ENCODE measurements around the gene ADARB2.
"Not testable (repeated sequence)": the region's sequence is repeated elsewhere in the genome, so short reads cannot be mapped to it uniquely, and the experiment has no call there.

ADARB2 gene

DNA sequence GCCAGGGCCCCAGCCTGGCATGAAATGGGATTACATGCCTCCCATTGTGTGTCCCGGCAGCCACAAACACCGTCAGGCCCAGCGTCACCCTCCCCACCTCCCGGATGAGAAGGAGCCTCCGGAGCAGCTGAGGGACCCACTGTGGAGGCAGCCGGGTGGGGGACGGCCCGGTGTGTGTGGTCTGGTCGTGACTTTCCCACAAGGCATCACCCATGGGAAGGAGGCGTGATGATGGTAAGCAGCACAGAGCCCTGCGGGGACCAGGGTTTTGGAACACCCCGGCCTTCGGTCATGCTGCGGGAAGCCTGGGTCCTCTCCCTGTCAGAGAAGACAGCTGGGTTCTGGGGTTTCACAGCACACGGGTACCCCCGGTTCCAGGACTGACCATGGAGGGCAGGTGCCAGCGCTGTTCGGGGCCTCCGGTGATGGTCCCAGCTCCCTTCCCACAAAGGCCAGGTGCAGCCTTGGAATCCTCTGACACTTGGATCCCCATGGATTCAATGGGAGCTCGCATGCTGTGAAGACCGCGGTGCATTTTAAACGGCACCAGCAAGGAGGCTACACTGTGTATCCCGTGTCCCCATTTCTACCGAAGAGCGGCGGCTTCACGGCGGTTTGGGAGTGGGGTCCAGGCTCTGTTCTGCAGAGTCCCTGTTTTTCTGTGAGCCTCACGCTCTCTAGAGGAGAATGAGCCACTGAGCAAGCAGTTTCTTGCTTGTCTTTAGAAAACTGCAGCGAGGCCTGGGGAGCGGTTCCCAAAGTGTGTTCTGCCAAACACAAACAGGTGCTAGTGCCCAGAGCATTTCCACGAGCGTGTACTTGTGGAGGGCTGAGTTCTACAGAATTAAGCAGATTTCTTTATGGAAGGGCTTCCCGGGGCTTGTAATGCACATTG, 336.0 kb downstream of the ADARB2 start:
- FAIRE-seq (no peak), DNase-seq (ENCODE audit: low spot score) (no peak)

DNA sequence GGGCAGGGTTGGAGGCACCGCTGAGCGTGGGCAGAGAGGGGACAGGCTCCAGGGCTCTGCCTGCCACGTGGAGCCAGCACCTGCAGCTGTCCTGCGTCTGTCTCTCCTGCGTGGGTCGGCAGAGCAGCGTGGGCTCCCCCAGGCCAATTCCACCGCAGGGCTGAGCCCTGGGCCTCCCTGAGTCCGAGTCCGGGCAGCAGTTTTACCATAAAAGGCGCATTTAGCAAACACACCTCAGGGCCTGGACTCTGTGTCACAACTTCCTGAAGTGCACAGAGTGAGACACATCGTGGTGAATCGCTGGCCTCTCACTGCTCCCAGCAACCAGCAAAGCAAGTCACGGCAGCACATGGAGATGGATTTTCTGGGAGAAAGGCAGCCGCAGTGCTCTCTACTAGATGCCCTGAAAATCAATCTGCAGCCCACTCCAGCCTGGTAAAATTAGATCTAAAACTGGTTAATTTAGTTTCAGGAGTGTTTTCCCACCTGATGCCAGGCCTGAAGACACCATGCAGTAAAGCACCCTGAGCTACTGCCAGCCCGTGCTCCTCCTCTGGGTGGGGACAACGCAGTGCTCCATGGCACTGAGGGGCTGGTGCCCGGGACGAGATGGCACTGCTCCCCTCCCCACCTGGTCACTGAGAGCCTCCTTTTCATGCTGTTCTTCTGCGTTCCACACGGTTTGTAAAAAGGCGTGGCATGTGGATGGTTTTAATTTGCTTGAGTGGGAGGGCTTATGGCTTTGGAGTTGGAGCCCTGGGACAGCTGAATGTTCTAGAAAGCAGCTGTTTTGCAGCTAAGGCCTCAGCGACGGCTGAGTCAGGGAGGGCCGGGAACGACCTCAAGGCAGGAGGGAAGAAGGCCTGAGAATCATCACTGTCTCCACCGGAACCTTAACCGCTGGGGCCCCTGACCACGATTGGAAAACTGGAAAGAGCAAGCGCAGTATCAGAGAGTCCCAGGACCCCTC, 336.9 kb downstream of the ADARB2 start:
- no peak for FAIRE-seq
- no peak for DNase-seq (ENCODE audit: low spot score)

DNA sequence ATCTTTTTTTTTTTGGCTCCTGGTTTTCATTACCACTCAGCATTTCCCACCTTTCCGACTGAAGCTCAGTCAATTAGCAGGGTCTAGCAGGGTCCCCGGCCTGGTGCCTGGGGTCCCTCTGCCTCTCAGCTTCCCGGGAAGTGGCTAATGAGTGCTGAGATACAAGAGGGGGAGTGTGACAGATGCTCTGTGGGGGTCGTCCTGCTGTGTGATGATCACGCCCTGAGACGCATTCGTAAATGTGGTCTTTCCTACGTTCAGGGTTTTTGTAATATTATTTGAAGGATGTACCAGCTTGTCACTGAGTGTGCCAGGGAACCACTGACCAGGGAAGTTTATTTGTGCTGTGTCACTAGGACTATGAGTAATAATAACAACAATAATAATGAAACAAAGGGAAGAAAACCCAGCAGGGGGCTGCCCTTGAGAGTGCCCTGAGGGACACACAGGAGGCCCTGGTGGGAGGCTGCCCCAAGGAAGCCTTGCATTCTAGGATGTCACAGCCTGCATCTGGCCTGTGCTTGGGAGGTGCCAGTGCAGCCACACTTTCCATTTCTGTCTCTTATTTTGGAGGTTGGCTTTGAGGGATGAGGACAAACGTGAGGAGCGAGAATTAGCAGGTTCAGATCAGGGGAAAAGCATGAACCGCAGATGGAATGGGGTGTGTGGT, 337.8 kb downstream of the ADARB2 start:
- DNase-seq (ENCODE audit: low spot score) = no peak
- FAIRE-seq = no peak

DNA sequence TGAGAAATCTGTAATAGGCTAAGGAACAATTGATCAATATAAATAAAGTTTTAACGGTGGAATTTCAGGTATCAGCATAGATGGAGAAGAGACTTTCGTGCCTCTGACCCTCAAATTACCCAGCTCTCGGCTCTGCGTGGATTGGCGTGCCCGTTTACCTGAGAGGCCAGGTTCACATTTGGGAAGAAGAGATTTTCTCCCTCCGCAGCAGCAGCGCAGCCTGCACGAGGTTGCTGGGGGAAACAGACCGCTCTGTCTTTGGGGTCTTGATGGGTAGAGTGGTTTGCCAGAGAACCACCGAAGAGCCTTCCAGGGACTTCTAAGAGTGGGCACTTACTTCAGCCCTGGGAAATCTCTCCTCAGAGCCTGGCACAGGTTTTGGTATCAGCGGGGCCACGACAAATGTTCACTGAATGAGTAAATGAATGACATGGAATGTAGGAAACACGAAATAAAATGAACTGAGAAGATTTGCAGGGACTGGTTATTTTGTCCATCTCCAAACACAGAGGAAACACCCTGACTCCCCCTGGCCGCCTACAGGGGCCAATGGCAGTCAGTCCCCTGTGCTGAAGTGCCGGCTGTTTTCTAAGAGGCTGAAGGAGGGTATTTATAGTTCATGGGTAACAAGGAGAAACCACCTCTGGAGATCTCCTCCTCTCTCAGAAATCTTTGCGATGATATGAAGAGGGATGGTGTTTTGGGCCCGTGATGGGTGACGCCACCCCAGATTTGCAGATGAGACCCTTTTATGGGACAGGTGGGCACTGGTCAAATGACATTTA, 338.5 kb downstream of the ADARB2 start:
- DNase-seq (ENCODE audit: low spot score) (no peak), FAIRE-seq (no peak)

- not testable (repeated sequence) for DNase-seq (ENCODE audit: low spot score); FAIRE-seq
Measured at GRCh38 chr10:1398116-1398515, 339.2 kb downstream of the ADARB2 start.

GRCh38 chr10:1396297-1396635, 341.1 kb downstream of the ADARB2 start:
- FAIRE-seq = no peak
- no peak for DNase-seq (ENCODE audit: low spot score)

DNA sequence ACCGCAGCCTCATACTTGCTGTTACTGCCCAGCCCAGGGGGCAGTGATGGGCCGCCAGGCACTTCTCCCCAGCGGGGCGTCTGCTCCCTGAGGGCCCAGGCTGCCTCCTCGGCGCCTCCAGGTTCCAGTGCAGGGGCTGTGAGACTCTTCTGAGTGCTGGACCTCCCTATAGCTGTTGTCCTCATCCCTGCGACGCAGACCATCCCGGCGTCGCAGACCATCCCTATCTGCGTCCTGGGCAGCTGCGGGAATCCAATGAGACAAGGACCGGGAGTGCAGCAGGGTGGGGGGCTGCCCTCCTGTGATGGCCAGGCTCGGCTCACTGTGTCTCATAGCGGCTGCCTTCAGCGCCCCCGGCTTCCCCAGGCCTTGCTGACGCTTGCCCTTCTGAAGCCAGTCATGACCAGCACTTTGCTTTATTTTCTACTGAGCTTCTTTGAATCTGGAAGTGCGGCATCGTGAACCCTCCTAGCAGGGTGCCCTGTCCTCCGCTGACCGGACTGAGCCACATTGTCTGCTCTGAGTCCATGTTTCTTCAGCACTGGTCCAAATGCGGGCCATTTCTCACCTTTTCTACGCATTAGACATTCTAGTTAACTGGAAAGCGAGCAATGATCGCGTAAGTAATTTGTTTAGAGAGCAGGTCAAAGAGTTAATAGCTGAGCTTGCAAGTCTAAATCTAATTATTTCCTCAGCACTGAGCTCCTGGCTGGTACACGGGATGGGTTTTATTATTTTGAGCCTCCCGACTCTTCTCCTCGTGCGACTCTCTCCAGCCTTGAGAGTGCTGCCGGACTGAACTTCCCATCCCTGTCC, 341.6 kb downstream of the ADARB2 start:
- FAIRE-seq (no peak), DNase-seq (ENCODE audit: low spot score) (no peak)

GRCh38 chr10:1395025-1395480, 342.3 kb downstream of the ADARB2 start:
- DNase-seq (ENCODE audit: low spot score) = no peak
- no peak for FAIRE-seq

- DNase-seq (ENCODE audit: low spot score) = no peak
- no peak for FAIRE-seq
Measured at GRCh38 chr10:1394155-1394912, 343.0 kb downstream of the ADARB2 start.

DNA sequence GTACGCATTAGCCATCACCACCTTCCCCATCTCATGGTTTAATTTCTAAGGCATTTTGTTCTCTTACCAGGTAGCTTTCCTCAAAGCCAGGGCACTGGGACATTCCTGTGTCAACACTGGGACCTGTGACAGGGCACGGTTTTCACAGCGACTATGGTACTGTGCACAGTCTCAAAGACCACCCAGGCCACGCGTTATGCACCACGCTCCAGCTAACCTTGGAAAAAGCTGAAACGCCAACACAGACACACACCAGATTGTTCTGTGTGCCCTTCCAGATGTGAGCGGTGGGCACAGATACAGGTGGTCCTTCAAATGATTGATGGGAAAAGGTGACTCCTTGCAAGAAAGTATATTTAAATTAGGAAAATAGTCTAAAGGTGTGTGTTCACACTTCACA, 343.8 kb downstream of the ADARB2 start:
- no peak for FAIRE-seq
- no peak for DNase-seq (ENCODE audit: low spot score)

GRCh38 chr10:1392127-1392526, 345.2 kb downstream of the ADARB2 start:
- no peak for FAIRE-seq

GRCh38 chr10:1390200-1390599, 347.1 kb downstream of the ADARB2 start:
- no peak for DNase-seq (ENCODE audit: low spot score)
- no peak for FAIRE-seq

More at GRCh38 chr10:1392127-1392526, 345.2 kb downstream of the ADARB2 start:
- no peak for DNase-seq (ENCODE audit: low spot score)

DNA sequence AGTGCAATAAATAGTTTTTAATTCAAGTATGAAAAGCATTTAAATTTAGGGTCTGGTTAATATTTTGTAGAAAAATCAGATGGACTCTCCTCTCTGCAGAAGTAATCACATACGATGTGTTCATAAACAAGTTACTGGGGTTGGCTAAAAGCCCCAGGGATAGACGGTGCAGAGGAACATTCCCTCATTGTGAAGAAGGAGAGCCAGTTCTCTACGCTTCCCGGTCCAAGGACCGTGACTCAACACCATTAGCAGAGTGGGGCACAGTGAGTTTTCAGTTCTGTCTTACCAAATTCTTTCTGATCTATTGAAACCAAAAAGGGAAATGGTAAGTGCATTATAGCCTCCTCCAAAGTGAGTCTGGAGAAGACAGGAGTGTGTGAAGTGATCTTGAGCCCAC, 353.3 kb downstream of the ADARB2 start:
- FAIRE-seq (no peak), DNase-seq (ENCODE audit: low spot score) (no peak)

DNA sequence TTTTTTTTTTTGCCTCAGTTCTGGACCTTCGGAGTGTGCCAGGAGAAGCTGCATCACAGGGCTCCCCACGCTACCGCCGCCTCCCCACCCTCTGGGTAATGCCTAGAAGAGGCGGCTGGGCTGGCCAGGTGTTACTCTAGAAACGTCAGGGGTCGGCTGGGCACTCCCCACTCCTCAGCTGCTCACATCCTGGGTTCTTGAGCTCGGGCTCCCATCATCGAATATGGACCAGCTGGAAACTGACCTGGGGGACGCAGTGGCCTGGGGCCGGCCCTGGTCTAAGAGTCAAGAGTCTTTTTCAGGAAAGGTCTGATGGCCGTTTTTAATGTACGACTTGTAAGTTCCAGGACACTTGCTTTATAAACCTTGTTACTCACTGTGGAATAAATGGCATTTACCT, 354.6 kb downstream of the ADARB2 start:
- FAIRE-seq = no peak
- DNase-seq (ENCODE audit: low spot score) = no peak

DNA sequence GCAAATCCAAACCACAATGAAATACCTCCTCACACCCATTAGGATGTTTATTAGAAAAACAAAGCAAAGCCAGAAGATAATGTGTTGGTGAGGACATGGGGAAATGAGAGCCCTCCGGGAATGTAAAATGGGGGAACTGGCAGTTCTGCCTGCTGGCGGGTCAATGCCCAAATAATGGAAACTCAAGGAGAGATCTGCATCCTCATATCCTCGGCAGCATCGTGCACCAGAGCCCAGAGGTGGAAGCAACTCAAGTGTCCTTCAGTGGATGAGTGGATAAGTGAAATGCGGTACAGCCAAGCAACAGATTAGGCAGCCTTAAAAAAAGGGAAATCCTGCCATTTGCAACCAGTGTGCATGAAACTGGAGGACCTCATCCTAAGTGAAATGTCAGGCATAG, 356.0 kb downstream of the ADARB2 start:
- DNase-seq (ENCODE audit: low spot score) (no peak), FAIRE-seq (no peak)

DNA sequence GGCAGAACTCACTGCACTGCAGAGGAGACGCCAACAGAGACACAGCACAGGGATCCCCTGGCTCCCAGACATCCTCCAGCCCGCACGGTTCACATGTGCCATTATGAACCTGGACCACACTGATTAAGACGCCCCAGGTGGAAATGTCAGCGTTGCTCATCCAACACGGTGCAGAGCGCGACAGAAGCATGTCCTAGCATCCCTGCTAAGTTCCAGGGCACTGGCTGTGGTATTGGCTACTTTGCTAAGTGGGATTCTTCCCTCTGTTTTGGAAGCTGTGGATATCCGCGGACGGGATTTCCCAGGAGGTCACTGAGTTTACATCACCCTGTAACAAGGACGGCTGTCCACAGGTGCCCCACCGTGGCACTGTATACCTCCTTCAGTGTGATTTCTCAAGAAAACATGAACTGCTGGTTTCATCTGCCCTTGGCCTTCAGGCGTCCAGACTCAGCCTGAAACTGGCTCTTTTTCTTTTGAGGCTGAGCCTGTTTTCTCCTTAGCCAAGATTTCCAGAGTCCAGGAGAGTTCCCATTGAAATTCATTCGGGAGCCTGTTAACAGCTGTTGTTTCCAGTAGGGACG, 357.1 kb downstream of the ADARB2 start:
- no peak for DNase-seq (ENCODE audit: low spot score)
- no peak for FAIRE-seq

DNA sequence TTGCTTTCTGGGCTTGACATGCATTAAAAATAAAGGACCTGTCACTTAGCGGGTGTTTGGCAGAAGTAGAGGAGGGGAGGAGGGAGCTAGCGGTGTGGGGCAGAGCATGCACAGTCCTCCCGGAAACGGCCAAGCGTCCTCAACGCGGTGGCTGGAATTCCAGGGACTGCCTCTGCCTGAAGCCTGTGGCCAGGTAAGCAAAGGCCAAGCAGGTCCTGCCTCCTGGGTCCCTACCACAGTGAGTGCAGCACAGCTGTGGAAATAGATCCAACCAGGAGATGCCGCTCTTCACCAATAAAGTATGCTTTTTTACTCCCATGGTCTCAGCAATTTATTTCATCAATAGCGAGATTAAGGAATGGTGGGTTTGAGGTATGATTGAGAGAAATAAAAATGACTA, 357.7 kb downstream of the ADARB2 start:
- FAIRE-seq (no peak), DNase-seq (ENCODE audit: low spot score) (no peak)

GRCh38 chr10:1378473-1378872, 358.9 kb downstream of the ADARB2 start:
- DNase-seq (ENCODE audit: low spot score) (no peak), FAIRE-seq (no peak)
